RWPE1 (cell line): ENCODE measurements around the gene GPRC5D.

Source experiments
- CTCF ChIA-PET: fragments of 350-600 bp; sonication (Branson Sonifier 250); formaldehyde crosslinking; extraction: SDS; loops from one replicate; lab custom pipeline; 2021; lab: Yijun Ruan, JAX
- POLR2A ChIA-PET: fragments of 400-600 bp; formaldehyde crosslinking; extraction: SDS; loops from one replicate; lab custom pipeline; 2020; ENCODE audit warnings: antibody characterized with exemption; ENCODE audit not compliant: low non-redundant PET; lab: Yijun Ruan, JAX
- DNase-seq: peaks from one replicate; pipeline ENCODE4 v3.0.0; 2012; ENCODE audit warnings: low spot score
- H3K27ac ChIP-seq: fragments of 450-650 bp; 2 replicates; pipeline ENCODE4 v1.5.1; 2017
- TF ChIP-seq, protein P1 (sequence below): fragments of 450-650 bp; conservative IDR thresholded peaks from 2 replicates; pipeline ENCODE4 v1.5.1; 2017; ENCODE audit warnings: low read depth, mild to moderate bottlenecking

Gene GPRC5D

DNA sequence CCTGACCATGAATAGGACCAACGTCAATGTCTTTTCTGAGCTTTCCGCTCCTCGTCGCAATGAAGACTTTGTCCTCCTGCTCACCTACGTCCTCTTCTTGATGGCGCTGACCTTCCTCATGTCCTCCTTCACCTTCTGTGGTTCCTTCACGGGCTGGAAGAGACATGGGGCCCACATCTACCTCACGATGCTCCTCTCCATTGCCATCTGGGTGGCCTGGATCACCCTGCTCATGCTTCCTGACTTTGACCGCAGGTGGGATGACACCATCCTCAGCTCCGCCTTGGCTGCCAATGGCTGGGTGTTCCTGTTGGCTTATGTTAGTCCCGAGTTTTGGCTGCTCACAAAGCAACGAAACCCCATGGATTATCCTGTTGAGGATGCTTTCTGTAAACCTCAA is 43.3 kb downstream of the GPRC5D start:
- DNase-seq, result no peak
- POLR2A ChIA-PET, result no interaction called here
- no peak overlapping the region for H3K27ac ChIP-seq
- TF ChIP-seq, protein P1, sequence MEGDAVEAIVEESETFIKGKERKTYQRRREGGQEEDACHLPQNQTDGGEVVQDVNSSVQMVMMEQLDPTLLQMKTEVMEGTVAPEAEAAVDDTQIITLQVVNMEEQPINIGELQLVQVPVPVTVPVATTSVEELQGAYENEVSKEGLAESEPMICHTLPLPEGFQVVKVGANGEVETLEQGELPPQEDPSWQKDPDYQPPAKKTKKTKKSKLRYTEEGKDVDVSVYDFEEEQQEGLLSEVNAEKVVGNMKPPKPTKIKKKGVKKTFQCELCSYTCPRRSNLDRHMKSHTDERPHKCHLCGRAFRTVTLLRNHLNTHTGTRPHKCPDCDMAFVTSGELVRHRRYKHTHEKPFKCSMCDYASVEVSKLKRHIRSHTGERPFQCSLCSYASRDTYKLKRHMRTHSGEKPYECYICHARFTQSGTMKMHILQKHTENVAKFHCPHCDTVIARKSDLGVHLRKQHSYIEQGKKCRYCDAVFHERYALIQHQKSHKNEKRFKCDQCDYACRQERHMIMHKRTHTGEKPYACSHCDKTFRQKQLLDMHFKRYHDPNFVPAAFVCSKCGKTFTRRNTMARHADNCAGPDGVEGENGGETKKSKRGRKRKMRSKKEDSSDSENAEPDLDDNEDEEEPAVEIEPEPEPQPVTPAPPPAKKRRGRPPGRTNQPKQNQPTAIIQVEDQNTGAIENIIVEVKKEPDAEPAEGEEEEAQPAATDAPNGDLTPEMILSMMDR, result no peak
- CTCF ChIA-PET, result no interaction called here

DNA sequence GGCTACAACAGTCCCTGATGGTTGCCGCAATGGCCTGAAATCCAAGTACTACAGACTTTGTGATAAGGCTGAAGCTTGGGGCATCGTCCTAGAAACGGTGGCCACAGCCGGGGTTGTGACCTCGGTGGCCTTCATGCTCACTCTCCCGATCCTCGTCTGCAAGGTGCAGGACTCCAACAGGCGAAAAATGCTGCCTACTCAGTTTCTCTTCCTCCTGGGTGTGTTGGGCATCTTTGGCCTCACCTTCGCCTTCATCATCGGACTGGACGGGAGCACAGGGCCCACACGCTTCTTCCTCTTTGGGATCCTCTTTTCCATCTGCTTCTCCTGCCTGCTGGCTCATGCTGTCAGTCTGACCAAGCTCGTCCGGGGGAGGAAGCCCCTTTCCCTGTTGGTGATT is 43.7 kb downstream of the GPRC5D start:
- no peak overlapping the region for H3K27ac ChIP-seq

DNA sequence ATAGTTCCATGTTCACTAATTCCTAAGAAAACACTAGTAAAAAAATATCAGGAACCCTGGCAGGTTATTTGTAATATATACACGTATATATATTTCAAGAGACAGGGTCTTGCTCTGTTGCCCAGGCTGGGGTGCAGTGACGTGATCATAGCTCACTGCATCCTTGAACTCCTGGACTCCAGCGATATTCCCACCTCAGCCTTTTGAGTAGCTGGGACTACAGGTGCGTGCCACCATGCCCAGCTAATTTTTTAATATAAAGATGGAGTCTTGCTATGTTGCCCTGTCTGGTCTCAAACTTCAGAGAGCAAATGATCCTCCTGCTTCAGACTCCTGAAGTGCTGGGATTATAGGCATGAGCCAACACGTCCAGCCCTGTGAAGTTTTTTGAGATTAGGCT is 44.4 kb downstream of the GPRC5D start:
- POLR2A ChIA-PET, result no interaction called here
- no peak overlapping the region for H3K27ac ChIP-seq
- no peak for DNase-seq
- CTCF ChIA-PET, result no interaction called here
- TF ChIP-seq, protein P1, result no peak

More for the DNA sequence above, 43.7 kb downstream of the GPRC5D start:
- POLR2A ChIA-PET, result no interaction called here
- TF ChIP-seq, protein P1, result no peak
- CTCF ChIA-PET, result no interaction called here
- DNase-seq, result no peak

DNA sequence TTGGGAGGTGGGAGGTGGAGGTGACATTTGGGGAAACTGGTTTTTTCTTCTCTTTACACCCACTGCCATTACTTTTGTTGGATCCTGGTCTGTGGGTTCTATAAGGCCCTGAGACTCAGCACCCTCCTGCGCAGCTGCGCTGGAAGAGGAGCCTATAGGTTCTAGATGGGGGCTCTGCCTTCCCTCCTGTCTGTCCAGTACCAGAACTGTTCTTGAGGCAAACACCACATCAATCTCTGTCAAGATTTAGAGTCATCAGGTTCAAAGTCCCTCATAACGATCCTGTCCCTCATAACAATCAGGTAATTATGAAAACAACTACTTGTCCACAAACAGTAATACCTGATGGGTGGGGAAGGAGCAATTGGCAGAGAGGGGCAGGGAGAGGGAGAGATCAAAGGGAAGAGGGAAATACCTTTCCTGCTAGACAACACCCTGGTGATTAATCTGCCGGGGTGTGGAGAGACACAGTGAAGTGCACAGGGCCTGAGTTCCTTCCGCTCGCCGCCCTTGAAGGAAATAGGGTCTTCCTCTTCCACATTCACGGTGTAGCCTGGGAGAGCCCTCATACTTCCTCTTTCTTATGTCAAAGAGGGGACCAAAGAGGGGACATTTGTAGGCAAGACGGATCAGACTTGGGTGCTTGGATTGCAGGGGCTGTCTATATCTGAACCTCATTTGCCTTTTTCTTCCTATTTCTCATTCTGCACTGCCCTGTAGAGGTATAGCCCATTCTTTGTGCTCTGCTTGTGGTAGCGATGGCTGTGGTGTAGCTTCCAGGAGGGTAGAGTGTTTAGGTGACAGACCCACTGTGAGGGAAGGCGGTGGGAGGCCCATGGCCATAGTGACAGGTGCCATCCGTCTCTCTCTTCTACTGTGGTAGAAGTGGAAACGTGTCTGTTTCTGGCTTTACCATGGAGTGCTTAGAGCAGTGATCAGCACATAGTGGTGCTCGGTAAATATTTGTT is 48.0 kb downstream of the GPRC5D start:
- POLR2A ChIA-PET, result no interaction called here
- CTCF ChIA-PET, result interaction anchor here (0.7 kb wide), 1 partner anchor 253 kb away, joined by 3 read pairs; no protein-coding TSS in a partner anchor
- DNase-seq, result peak; percentile 78
- TF ChIP-seq, protein P1, result no peak
- peak overlapping the region; percentile 83 for H3K27ac ChIP-seq

DNA sequence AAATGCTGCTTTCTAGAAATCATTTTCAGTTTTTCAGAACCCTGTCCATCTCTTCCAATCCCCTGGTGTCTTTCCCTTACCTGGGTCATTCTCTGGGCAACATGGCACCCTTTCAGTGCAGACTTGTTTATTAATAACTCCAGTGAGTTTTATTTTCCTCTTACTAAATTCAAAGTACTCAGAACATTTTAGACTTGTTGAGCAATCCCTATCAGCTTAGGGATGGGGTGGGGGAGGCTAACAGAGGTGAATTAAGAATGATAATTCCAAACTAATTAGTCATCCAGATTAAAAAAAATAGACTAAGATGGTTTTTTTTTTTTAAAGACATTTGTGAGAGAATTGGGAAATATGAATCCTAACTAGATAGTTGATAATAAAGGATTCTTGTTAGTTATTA is 49.9 kb downstream of the GPRC5D start:
- TF ChIP-seq, protein P1, result no peak
- CTCF ChIA-PET, result interaction anchor here (0.6 to 0.7 kb wide), 2 partner anchors 67 to 560 kb away, joined by 4 read pairs; no protein-coding TSS in a partner anchor
- peak; percentile 58 for DNase-seq
- H3K27ac ChIP-seq, result peak overlapping the region; percentile 96
- POLR2A ChIA-PET, result interaction anchor here (2.1 kb wide), 1 partner anchor 11 kb away, joined by 10 read pairs; the partner anchor contains the start of gene GPRC5A

DNA sequence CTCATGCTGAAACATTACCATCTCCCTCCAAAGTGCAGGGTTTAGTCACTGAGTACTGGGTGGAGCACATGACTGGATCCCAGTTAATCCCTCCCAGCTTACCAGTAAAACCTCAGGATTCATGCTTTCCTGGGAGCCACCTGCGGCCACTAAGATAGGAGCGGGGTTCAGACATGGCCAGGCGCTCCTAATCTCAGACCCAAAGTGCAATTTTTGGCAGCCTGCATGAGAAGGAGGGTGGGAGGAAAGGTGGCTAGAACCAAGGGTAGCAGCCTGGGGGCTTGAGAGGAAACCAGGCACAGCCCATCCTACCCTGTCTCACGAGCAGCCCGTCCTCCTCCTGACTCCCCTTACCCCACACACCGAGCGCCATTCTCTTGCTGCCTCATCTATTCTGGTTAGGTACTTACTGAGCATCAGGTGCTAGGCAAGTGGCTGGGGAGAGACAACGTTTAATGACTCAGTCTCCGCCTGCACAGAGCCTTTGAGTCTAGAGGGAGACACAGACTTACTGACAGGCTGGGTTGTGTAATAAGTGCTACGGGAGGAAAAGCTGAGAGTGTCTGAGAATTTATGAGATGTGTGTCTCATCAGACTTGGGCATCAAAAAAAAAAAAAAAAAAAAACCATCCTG is 50.7 kb downstream of the GPRC5D start:
- H3K27ac ChIP-seq, result peak overlapping the region; percentile 96
- DNase-seq, result peak; percentile 68
- ChIA-PET POLR2A (interaction anchor here (2.1 kb wide), 1 partner anchor 10 kb away, joined by 10 read pairs; the partner anchor contains the start of gene GPRC5A), CTCF (interaction anchor here (0.6 to 0.7 kb wide), 3 partner anchors 10 to 559 kb away, joined by 3 to 4 read pairs (median 4); partner anchors contain the start of gene GPRC5A)
- TF ChIP-seq, protein P1, result no peak
